GM18498 (cell line): ENCODE results near the gene NDUFV1.
A peak's percentile ranks its signal among the peaks of the same experiment; 100 is the strongest.
"Not testable (repeated sequence)": the region's sequence is repeated elsewhere in the genome, so short reads cannot be mapped to it uniquely, and the experiment has no call there.

Experiments used
- ATAC-seq: cut with Tn5 transposase; IDR thresholded peaks from one replicate; pipeline ENCODE4 v1.9.1; 2021; ENCODE audit warnings: mild to moderate bottlenecking, moderate library complexity; ENCODE audit not compliant: unreplicated experiment

NDUFV1 gene

GRCh38 chr11:67611165-67611564 lies 4.4 kb downstream of the NDUFV1 start:
- ATAC-seq = no peak

- ATAC-seq = no peak
These were observed 5.2 kb downstream of the NDUFV1 start for GRCh38 chr11:67611704-67612587.

GRCh38 chr11:67612751-67613150 lies 6.0 kb downstream of the NDUFV1 start:
- ATAC-seq = no peak

GRCh38 chr11:67613313-67613959 lies 6.7 kb downstream of the NDUFV1 start:
- ATAC-seq = no peak

- ATAC-seq = peak; percentile 81
These were observed 7.4 kb downstream of the NDUFV1 start for GRCh38 chr11:67613960-67614715.

- ATAC-seq = no peak
These were observed 8.3 kb downstream of the NDUFV1 start for GRCh38 chr11:67614730-67615714.

GRCh38 chr11:67615728-67616430 lies 9.1 kb downstream of the NDUFV1 start:
- no peak for ATAC-seq

- ATAC-seq = no peak
These were observed 9.9 kb downstream of the NDUFV1 start for GRCh38 chr11:67616431-67617242.

GRCh38 chr11:67617243-67617953 lies 10.7 kb downstream of the NDUFV1 start:
- ATAC-seq = no peak

GRCh38 chr11:67618901-67619659 lies 12.3 kb downstream of the NDUFV1 start:
- ATAC-seq = not testable (repeated sequence)

- not testable (repeated sequence) for ATAC-seq
These were observed 13.2 kb downstream of the NDUFV1 start for GRCh38 chr11:67619683-67620618.

GRCh38 chr11:67620621-67621020 lies 13.9 kb downstream of the NDUFV1 start:
- not testable (repeated sequence) for ATAC-seq

GRCh38 chr11:67621928-67622327 lies 15.2 kb downstream of the NDUFV1 start:
- ATAC-seq = not testable (repeated sequence)

GRCh38 chr11:67622905-67623304 lies 16.2 kb downstream of the NDUFV1 start:
- not testable (repeated sequence) for ATAC-seq

- not testable (repeated sequence) for ATAC-seq
These were observed 17.1 kb downstream of the NDUFV1 start for GRCh38 chr11:67623795-67624194.

- ATAC-seq = not testable (repeated sequence)
These were observed 19.5 kb downstream of the NDUFV1 start for GRCh38 chr11:67626131-67626833.
